ENCODE data around the gene ZC3H7A.

- TF ChIP-seq YY1 (IDR thresholded peaks at IDR 0.05; ENCODE audit: insufficient read depth, insufficient read length) (no peak), ZNF274 (IDR thresholded peaks at IDR 0.05; ENCODE audit: low read depth, low read length) (no peak)
These were observed 48.4 kb downstream of the ZC3H7A start for GRCh38 chr16:11748404-11749254.

Measured in NT2/D1 (cell line).